IPS-20b (cell line): Measurements from ENCODE around the gene CYP2R1.
"Not testable (repeated sequence)": the region's sequence is repeated elsewhere in the genome, so short reads cannot be mapped to it uniquely, and the experiment has no call there.

Experiments used
- H3K27ac ChIP-seq: one replicate; pipeline ENCODE4 v1.5.1; 2013; ENCODE audit warnings: low read length
- H3K27me3 ChIP-seq: 2 replicates; pipeline ENCODE4 v1.6.1; 2013; ENCODE audit warnings: mild to moderate bottlenecking, low read length, inconsistent platforms; ENCODE audit not compliant: insufficient read depth
- H3K36me3 ChIP-seq: 2 replicates; pipeline ENCODE4 v1.6.1; 2013; ENCODE audit warnings: low read depth, mild to moderate bottlenecking, inconsistent platforms, low read length, moderate library complexity; ENCODE audit not compliant: insufficient read depth
- H3K4me1 ChIP-seq: 2 replicates; pipeline ENCODE4 v1.6.1; 2013; ENCODE audit warnings: mild to moderate bottlenecking, control low read depth, inconsistent platforms, low read length, moderate library complexity; ENCODE audit not compliant: insufficient read depth
- H3K4me3 ChIP-seq: 2 replicates; pipeline ENCODE4 v1.5.1; 2013; ENCODE audit warnings: mild to moderate bottlenecking, low read length, inconsistent platforms
- H3K9ac ChIP-seq: 2 replicates; pipeline ENCODE4 v1.6.1; 2013; ENCODE audit warnings: low read depth, mild to moderate bottlenecking, inconsistent platforms, low read length, moderate library complexity
- H3K9me3 ChIP-seq: 2 replicates; pipeline ENCODE4 v1.6.1; 2013; ENCODE audit warnings: mild to moderate bottlenecking, low read depth, low read length, inconsistent platforms; ENCODE audit not compliant: insufficient read depth

The CYP2R1 gene

GRCh38 chr11:14886513-14886912 lies 5.5 kb downstream of the CYP2R1 start:
- H3K4me1 ChIP-seq = no peaks in the 10 kb centered on the region
- no peak overlapping the region for H3K9ac ChIP-seq
- no peaks in the 10 kb centered on the region for H3K36me3 ChIP-seq
- no peak overlapping the region for H3K27ac ChIP-seq
- H3K4me3 ChIP-seq = no peak overlapping the region
- peaks cover 13% of the 10 kb centered on the region for H3K27me3 ChIP-seq
- no peaks in the 10 kb centered on the region for H3K9me3 ChIP-seq

- Histone ChIP-seq H3K36me3 (no peaks in the 10 kb centered on the region), H3K27ac (no peak overlapping the region), H3K4me1 (no peaks in the 10 kb centered on the region), H3K4me3 (no peak overlapping the region), H3K9me3 (no peaks in the 10 kb centered on the region), H3K9ac (no peak overlapping the region), H3K27me3 (no peaks in the 10 kb centered on the region)
Measured at GRCh38 chr11:14884667-14885273, 7.3 kb downstream of the CYP2R1 start.

- not testable (repeated sequence) for H3K4me1 ChIP-seq, H3K36me3 ChIP-seq, H3K9me3 ChIP-seq, H3K27ac ChIP-seq, H3K27me3 ChIP-seq, H3K4me3 ChIP-seq, H3K9ac ChIP-seq
Measured at GRCh38 chr11:14883683-14884082, 8.3 kb downstream of the CYP2R1 start.

GRCh38 chr11:14882196-14882595 lies 9.8 kb downstream of the CYP2R1 start:
- no peak overlapping the region for H3K9ac ChIP-seq
- no peak overlapping the region for H3K27ac ChIP-seq
- H3K27me3 ChIP-seq = no peaks in the 10 kb centered on the region
- H3K4me1 ChIP-seq = no peaks in the 10 kb centered on the region
- H3K4me3 ChIP-seq = no peak overlapping the region
- peaks cover 7% of the 10 kb centered on the region for H3K36me3 ChIP-seq
- no peaks in the 10 kb centered on the region for H3K9me3 ChIP-seq

GRCh38 chr11:14881576-14882193 lies 10.3 kb downstream of the CYP2R1 start:
- H3K4me1 ChIP-seq = no peaks in the 10 kb centered on the region
- H3K9me3 ChIP-seq = no peaks in the 10 kb centered on the region
- no peak overlapping the region for H3K4me3 ChIP-seq
- H3K27ac ChIP-seq = no peak overlapping the region
- no peak overlapping the region for H3K9ac ChIP-seq
- no peaks in the 10 kb centered on the region for H3K27me3 ChIP-seq
- peaks cover 7% of the 10 kb centered on the region for H3K36me3 ChIP-seq

- Histone ChIP-seq H3K27ac (no peak overlapping the region), H3K4me1 (no peaks in the 10 kb centered on the region), H3K9me3 (no peaks in the 10 kb centered on the region), H3K36me3 (peaks cover 7% of the 10 kb centered on the region), H3K9ac (no peak overlapping the region), H3K27me3 (no peaks in the 10 kb centered on the region), H3K4me3 (no peak overlapping the region)
Measured at GRCh38 chr11:14875163-14875562, 16.9 kb downstream of the CYP2R1 start.

- Histone ChIP-seq H3K36me3 (peaks cover 16% of the 10 kb centered on the region), H3K9me3 (no peaks in the 10 kb centered on the region), H3K9ac (no peak overlapping the region), H3K4me3 (no peak overlapping the region), H3K27me3 (no peaks in the 10 kb centered on the region), H3K4me1 (no peaks in the 10 kb centered on the region), H3K27ac (no peak overlapping the region)
Measured at GRCh38 chr11:14873632-14874031, 18.4 kb downstream of the CYP2R1 start.

- Histone ChIP-seq H3K9ac (no peak overlapping the region), H3K4me3 (no peak overlapping the region), H3K27ac (no peak overlapping the region), H3K4me1 (no peaks in the 10 kb centered on the region), H3K27me3 (no peaks in the 10 kb centered on the region), H3K9me3 (no peaks in the 10 kb centered on the region), H3K36me3 (peaks cover 9% of the 10 kb centered on the region; the same call in 1 of the 2 replicates)
Measured at GRCh38 chr11:14872032-14872431, 20.0 kb downstream of the CYP2R1 start.

- H3K9ac ChIP-seq, H3K9me3 ChIP-seq, H3K36me3 ChIP-seq, H3K4me1 ChIP-seq, H3K27me3 ChIP-seq, H3K4me3 ChIP-seq, H3K27ac ChIP-seq: not testable (repeated sequence)
Measured at GRCh38 chr11:14863775-14864174, 28.3 kb downstream of the CYP2R1 start.

- Histone ChIP-seq H3K27me3 (no peaks in the 10 kb centered on the region), H3K36me3 (no peaks in the 10 kb centered on the region)
Measured at GRCh38 chr11:14861680-14862079, 30.4 kb downstream of the CYP2R1 start.

GRCh38 chr11:14860511-14860910 lies 31.5 kb downstream of the CYP2R1 start:
- Histone ChIP-seq H3K27me3 (no peaks in the 10 kb centered on the region), H3K4me1 (no peaks in the 10 kb centered on the region), H3K9me3 (no peaks in the 10 kb centered on the region), H3K36me3 (no peaks in the 10 kb centered on the region), H3K27ac (no peak overlapping the region), H3K9ac (no peak overlapping the region), H3K4me3 (no peak overlapping the region)

More at GRCh38 chr11:14861680-14862079, 30.4 kb downstream of the CYP2R1 start:
- Histone ChIP-seq H3K4me1 (no peaks in the 10 kb centered on the region), H3K4me3 (no peak overlapping the region), H3K9me3 (no peaks in the 10 kb centered on the region), H3K27ac (no peak overlapping the region), H3K9ac (no peak overlapping the region)

GRCh38 chr11:14858404-14858803 lies 33.6 kb downstream of the CYP2R1 start:
- Histone ChIP-seq H3K4me1 (no peaks in the 10 kb centered on the region), H3K4me3 (no peak overlapping the region), H3K9ac (no peak overlapping the region), H3K36me3 (no peaks in the 10 kb centered on the region), H3K27ac (no peak overlapping the region), H3K9me3 (no peaks in the 10 kb centered on the region), H3K27me3 (no peaks in the 10 kb centered on the region)
